Stimulated activated CD4-positive, alpha-beta T cell treated with anti-CD3 and anti-CD28 coated beads, Interleukin-12 subunit alpha, Interleukin-12 subunit beta, amount 100 ng/mL, for 4 hours (primary cell): ENCODE data around the gene PES1.
"Not testable (repeated sequence)": the region's sequence is repeated elsewhere in the genome, so short reads cannot be mapped to it uniquely, and the experiment has no call there.

Experiments
- DNase-seq: peaks from one replicate; pipeline ENCODE4 v3.0.0-alpha.2; 2020

PES1 gene

DNA sequence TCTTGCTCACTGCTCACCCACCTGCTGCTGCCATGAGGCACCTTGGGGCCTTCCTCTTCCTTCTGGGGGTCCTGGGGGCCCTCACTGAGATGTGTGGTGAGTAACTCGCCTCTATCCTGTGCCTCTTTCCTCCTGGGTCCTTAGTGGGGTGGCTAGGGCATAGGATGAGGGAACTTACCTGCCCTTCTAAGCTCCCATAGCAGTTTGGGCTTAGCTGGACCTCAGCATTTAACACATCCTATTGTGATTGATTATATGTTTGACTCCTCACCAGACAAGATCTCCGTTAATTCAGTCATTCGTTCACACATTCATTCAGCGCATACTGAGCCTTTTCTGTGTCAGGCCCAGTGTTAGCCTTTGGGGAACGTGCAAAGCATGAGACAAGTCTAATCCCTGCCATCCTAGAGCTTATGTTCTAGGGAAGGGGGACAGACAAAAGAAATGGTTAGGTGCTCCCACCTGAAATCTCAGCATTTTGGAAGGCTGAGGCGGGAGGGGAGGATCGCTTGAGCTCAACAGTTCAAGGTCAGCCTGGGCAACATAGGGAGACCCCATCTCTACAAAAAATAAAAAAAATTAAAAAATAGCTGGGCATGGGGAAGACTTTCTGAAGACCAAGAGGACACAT lies 15.7 kb upstream of the PES1 start:
- no peak for DNase-seq

DNA sequence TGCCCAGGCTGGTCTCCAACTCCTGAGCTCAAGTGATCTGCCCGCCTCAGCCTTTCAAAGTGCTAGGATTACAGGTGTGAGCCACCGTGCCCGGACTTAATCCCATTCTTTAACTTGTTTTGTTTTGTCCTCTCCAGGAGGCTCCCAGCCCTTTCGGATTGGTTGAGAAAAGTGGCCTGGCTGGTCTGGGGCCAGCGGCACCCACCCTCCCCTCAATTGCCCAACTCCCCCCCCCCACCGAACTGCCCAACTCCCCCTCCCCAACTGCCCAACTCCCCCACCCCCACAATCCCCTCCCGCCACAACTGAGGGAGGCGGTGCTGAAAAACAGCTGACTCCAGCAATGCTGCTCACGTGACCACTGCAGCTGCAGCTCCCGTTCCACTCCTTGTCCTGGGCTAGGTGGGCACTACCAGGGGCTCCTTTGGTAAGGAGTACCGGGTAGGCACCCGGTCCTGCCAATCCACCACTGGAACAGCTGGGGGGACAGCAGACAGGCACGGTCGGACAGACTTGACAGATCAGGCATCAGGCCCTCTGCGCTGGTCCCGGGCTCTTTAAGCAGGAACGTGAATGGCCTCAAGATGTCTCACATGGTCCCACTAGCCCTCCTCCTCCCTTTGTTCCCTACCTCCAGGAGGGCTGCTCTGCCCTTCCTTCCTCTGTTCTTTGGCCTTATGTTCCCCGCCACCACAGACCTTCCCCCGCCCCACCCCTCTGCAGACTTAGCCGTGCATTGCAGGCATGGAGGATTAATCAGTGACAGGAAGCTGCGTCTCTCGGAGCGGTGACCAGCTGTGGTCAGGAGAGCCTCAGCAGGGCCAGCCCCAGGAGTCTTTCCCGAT lies 15.0 kb upstream of the PES1 start, which contains the start of gene TCN2:
Gene TCN2, plus strand, starts transcription at position 720 of the 845 bp plus-strand sequence. CDS start 158 bp downstream, outside the sequence.
- DNase-seq: peak; percentile 24

- peak; percentile 38 for DNase-seq
Observed at GRCh38 chr22:30605449-30606110, 13.9 kb upstream of the PES1 start.

DNA sequence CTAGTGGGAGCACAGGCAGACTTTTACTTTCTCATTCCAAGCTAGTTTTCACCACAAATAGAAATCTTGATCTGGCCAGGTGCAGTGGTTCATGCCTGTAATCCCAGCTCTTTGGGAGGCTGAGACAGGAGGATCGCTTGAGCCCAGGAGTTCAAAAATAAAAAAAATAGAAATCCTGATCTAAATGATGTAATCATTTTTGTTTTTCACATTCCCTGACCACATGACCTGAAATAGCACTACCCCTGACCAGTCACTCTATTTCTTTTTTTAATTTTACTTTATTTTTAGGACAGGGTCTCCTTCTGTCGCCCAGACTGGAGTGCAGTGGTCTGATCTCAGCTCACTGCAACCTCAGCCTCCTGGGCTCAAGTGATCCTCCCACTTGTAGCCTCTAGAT lies 13.0 kb upstream of the PES1 start:
- DNase-seq: no peak

- no peak for DNase-seq
Observed at GRCh38 chr22:30603801-30604200, 12.1 kb upstream of the PES1 start.

DNA sequence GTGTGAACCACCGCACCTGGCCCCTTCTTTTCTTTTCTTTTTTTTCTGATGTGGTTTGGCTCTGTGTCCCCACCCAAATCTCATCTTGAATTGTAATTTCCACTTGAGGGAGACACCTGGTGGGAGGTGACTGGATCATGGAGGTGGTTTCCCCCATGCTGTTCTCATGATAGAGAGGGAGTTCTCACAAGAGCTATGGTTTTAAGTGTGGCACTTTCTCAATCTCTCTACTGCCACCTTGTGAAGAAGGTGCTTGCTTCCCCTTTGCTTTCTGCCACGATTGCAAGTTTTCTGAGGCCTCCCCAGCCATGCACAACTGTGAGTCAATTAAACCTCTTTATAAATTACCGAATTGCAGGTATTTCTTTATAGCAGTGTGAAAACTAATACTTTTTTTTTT lies 10.3 kb upstream of the PES1 start:
- no peak for DNase-seq

GRCh38 chr22:30601464-30601863 lies 9.8 kb upstream of the PES1 start:
- DNase-seq: no peak

GRCh38 chr22:30600921-30601320 lies 9.2 kb upstream of the PES1 start:
- DNase-seq: no peak

DNA sequence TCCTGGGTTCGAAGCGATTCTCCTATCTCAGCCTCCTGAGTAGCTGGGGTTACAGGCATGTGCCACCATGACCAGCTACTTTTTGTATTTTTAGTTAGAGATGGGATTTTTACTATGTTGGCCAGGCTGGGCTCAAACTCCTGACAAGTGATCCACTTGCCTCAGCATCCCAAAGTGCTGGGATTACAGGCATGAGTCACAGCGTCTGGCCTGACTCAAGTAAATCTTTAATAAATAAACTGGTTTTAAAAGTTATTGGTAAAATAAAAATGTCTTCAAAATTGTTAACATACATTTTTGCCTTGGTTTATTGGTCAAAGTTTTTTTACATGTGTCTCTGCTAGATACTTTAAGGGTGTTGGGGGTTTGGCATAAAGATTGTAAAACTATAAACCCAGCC lies 7.3 kb upstream of the PES1 start:
- no peak for DNase-seq

GRCh38 chr22:30596886-30597285 lies 5.2 kb upstream of the PES1 start:
- DNase-seq: no peak

GRCh38 chr22:30596199-30596598 lies 4.5 kb upstream of the PES1 start:
- DNase-seq: no peak

GRCh38 chr22:30592360-30592713 lies 627 bp upstream of the PES1 start:
- DNase-seq: not testable (repeated sequence)

DNA sequence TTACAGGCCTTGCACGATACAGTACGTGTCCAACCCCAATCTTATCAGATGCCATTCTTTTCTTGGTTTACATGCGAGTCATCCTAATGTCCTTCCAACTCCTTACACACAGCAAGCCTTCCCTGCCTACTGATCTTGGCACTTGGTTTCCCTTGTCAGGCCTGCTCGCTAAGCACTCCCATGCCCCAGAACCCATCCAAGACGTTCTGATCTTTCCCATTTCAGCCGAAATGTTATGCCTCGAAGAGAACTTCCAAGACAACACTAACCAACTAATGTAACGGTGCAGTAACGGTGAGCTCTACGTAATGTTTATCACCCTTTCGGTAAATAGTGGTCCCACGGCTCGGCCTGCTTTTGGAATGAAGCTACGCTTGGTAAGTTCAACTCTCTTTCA lies 521 bp downstream of the PES1 start:
- no peak for DNase-seq

DNA sequence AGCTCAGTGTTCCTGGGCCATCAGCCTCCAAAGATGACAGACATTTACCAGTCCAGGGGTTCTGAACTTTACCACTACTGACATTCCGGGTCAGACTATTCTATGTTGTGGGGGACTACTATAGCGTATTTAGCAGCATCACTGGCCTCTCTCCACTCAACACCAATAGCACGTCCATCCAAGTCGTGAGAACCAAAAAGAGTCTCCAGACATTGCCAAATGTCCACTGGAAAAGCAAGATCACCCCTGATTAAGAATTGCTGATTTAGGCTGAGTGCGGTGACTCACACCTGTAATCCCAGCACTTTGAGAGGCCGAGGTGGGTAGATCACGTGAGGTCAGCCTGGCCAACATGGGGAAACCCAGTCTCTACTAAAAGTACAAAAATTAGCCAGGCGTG lies 5.3 kb downstream of the PES1 start:
- no peak for DNase-seq

DNA sequence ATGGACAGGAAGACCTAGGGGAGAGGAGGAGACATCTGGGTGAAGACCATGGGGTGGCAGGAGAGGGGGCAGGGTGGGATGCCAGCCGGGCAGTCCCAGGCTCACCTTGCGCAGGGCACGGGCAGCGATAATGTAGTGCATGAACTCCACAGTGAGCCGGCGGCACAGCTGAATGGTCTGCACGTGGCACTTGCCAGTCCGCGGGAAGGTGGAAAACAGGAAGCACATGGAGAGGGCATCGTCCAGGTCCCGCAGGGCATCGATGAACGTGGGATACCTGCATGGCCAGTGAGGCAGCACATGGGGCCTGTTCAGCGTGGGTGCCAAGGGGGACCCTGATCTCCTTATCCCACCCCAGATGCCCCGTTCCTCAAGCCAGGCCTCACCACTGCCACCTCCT lies 7.3 kb downstream of the PES1 start:
- DNase-seq: no peak

DNA sequence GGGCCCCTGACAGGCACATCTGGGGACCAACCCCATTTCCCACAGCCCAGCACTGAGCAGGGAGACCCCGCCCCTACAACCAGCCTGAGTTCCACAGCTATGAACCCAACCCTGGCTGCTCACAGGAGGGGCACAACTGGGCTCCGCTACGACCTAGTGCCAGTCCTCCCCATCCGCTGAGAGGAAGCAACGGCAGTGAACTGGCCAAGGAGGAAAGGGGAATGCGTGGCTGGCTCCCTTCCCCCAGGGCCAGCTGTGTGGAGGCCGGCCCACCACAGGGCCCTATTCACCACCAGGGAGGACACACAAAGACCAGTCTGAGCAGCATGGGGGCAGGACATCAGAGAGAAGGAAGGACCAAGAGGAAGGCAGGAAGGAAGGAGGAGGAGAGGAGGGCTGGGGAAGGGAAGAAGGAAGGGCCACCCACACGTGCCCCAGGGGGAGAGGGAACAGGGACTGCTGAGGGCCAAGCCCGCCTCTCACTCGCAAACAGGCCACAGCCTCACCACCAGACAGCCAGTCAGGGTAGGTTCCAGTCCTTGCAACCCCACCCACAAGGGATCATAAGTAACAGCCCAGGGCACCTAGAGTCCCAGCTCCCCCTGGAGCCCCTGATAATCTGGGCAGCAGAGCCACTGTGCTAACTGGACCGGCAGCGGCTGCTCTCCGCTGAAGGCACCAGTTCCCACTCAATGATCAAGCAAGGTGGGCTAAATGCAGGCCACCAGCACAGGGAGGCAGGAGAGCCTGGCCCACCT lies 8.7 kb downstream of the PES1 start:
- DNase-seq: no peak

DNA sequence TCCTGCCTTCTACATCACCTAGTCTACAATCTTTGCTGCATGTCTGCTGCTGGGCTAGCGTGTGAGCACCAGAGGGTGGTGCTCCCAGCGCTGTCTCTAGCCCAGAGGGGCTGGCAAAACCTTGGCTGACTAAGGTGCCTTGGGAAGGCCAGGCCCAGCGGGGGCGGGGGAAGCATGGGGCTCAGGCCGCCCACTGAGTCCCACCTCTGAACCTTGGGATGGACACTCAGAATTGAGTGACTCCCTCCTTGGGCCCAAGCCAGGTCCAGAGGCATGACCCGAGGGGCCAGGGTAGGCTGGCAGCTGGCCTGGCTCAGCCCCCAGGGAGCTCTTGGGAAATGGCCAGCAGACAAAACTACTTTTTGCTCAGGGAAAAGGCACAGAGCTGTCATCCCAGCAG lies 9.7 kb downstream of the PES1 start:
- DNase-seq: no peak

DNA sequence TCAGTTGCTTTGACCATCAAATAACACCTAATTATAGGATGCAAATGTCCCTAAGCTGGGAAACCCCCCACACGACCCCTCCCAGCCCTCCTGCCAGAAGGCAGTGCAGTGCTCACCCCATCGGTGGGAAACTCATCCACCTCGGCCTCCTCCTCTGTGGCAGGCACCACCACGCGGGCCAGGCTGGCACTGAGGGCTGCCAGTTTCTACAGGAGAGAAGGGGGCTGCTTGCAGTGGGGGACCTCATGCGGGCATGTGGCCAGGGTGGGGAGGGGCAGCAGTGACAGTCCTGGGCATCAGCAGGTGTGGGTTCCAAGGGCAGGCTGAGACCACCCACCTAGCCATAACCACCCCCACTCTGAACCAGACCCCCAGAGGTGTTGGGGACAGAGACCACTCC lies 10.8 kb downstream of the PES1 start:
- no peak for DNase-seq

DNA sequence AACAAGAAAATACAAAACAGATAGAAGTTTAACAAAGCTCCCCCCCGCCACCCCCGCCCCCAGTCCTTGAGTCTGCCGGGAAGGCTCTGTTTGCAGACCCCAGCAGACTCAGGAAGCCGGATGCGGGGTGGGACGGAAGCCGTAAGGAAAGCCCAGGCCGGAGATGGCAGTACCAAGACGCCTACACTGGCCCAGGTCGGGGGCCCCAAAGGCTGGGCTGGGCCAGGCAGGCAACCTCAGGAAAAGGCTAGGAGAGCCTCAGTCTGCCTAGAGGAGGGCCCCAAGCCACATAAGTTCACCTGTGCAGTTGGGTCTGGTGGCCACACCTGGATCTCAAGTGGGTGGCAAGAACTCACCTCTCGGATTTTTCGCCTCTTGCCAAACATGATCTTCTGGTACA lies 13.2 kb downstream of the PES1 start:
- DNase-seq: no peak

DNA sequence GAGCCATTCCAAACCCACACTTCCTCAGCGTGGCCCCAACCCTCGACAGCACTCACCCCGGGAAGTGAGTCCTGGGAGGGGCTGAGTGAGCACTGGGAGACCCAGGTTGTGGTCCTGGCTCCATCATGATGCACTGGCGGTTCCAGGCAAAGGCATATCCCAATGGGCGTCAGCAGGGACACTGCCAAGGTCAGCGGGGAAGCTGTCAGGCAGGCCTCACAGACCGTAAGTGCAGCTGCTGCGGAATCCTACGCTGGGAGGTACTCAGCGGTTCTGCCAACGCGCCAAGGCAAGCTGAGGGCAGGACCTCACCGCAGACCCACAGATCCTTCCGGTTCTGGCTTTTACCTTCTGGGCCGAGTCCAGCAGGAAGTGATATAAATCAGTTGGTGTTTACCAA lies 15.9 kb downstream of the PES1 start:
- DNase-seq: no peak

DNA sequence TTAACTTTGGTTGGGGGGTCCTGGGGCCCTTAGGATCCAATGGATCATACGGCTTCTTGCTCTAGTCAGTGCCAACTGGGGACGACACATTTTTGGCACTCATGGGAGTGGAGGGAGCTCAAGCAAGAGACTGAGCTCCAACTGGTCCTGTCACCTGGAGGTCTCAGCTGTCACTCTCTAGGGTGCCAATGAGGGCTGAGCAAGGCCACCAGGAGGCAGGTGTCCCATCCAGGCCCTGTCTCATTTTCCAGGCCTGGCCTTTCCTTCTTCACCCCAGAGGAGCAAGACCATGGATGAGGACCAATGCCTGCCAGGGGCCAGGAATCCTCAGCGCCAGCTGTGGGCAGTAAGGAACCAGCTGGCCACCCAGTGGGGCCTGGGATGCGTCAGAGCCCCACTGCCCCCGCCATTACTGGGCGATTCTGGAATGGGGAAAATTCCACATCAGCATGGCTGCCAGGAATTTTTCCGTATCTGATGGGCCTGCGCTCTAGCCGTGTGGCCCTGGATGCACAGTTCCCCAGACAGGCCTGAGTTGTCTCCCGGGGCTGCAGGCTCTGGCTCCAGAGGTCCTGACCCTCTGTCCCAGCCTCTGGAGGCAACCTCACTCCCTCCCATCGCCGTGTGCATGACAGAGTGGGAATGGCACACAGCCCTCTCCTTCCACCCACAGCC lies 16.6 kb downstream of the PES1 start:
- DNase-seq: no peak

- no peak for DNase-seq
Observed at GRCh38 chr22:30574095-30574981, 17.4 kb downstream of the PES1 start, which contains the start of gene GAL3ST1. Gene GAL3ST1 (minus strand): TSS chr22:30574665. CDS start chr22:30557392, 17,273 bp downstream.
